HUES48 (cell line): ENCODE measurements around the gene DCN.

Experiments
- H3K27ac ChIP-seq: one replicate; pipeline ENCODE4 v1.7.0; 2013; ENCODE audit warnings: low read depth, low read length, inconsistent platforms
- H3K27me3 ChIP-seq: 2 replicates; pipeline ENCODE4 v1.6.1; 2013; ENCODE audit warnings: mild to moderate bottlenecking, low read length; ENCODE audit not compliant: control insufficient read depth, insufficient read depth
- H3K36me3 ChIP-seq: 2 replicates; pipeline ENCODE4 v1.6.1; 2013; ENCODE audit warnings: low read length; ENCODE audit not compliant: control insufficient read depth, insufficient read depth
- H3K4me1 ChIP-seq: 2 replicates; pipeline ENCODE4 v1.6.1; 2013; ENCODE audit warnings: mild to moderate bottlenecking, low read length; ENCODE audit not compliant: control insufficient read depth, insufficient read depth
- H3K4me3 ChIP-seq: 2 replicates; pipeline ENCODE4 v1.5.1; 2013; ENCODE audit warnings: mild to moderate bottlenecking, low read depth, low read length
- H3K9ac ChIP-seq: 2 replicates; pipeline ENCODE4 v1.6.1; 2013; ENCODE audit warnings: mild to moderate bottlenecking, low read depth, low read length, moderate library complexity
- H3K9me3 ChIP-seq: 2 replicates; pipeline ENCODE4 v1.6.1; 2013; ENCODE audit warnings: low read length; ENCODE audit not compliant: control insufficient read depth, insufficient read depth

Gene DCN

DNA sequence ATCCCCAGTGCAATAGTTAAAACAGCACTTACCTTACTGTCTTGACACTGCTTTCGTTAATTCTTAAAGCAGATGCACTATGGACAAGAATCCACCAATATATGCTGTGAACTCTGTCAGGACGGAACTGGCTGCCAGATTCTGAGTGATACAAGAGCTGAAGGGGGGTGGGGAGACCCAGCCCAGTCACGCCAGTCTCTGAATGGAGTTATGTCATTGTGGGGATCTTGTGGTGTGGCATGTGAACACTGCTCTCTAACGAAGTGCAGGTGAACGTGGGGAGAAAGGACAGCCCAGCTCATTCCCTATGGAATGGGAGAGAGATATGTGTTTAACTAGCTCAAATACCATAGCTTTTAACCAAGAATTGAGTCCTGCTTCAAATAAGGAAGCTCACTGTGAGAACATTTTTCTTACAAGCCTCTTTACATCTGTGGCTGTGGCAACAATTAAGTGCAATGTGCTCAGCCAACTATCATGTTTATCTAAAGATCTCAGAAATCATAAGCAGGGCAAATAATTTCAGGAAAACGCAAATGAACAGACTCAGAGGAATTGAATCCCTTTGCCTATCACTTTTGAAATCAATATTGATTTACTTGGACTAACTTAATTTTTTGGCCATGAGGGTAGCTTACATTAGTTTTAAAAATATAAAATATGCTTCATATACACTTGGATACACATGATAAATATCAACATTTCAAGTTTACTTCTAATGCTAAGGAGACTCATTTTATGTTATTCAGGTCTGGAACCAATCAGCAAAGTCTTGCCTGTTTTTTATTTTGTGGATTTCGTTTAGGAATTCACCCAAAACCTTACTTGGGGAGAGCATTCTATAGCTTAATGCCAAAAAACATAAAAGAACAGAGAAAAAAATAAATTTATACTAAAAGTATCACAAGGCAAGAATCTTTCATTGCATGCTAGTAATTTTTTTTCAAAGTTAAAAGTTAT, 71.0 kb downstream of the DCN start, which contains the start of gene LUM:
Gene LUM, minus strand, starts transcription at position 129 of the 960 bp plus-strand sequence. CDS start 2,515 bp downstream, outside the sequence.
- Histone ChIP-seq H3K9me3 (no peaks in the 10 kb centered on the region), H3K27ac (no peak within 1 kb of the TSS), H3K4me1 (peaks cover 8% of the 10 kb centered on the region; the same call in 1 of the 2 replicates), H3K36me3 (no peaks in the 10 kb centered on the region), H3K27me3 (no peaks in the 10 kb centered on the region), H3K4me3 (no peak within 1 kb of the TSS), H3K9ac (no peak within 1 kb of the TSS)

DNA sequence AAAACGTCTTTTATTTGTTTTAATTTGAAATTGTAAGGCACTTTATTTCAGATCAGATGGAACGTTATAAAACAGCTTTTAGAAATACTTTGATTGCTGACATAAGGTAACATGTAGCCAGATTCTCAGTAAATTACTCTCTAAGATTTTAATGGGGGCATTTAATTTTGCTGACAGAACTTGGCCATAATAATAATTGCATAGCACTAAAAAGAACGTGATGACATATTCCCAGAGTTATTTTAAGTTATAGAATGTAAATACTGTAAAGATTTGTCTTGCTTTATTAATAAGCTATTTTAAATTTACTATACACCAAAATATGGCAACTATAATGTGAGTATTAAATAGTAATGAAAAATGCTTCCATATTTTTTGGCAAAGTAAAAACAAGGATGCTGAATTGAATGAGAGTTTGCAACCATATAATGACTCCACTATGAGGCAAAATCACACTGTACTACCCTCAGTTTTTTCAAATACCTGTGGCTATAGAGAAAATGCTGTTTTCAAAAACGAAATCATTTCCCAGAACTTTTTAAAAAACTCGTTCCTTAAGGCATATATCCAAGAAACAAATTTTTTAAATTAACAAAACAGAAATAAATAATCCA, 72.2 kb downstream of the DCN start:
- no peaks in the 10 kb centered on the region for H3K36me3 ChIP-seq
- H3K27ac ChIP-seq = no peak overlapping the region
- H3K4me3 ChIP-seq = no peak overlapping the region
- peaks cover 8% of the 10 kb centered on the region; the same call in 1 of the 2 replicates for H3K4me1 ChIP-seq
- no peaks in the 10 kb centered on the region for H3K9me3 ChIP-seq
- H3K9ac ChIP-seq = no peak overlapping the region
- H3K27me3 ChIP-seq = no peaks in the 10 kb centered on the region

- H3K36me3 ChIP-seq = no peaks in the 10 kb centered on the region
- no peak overlapping the region for H3K4me3 ChIP-seq
- H3K4me1 ChIP-seq = peaks cover 8% of the 10 kb centered on the region; the same call in 1 of the 2 replicates
- no peaks in the 10 kb centered on the region for H3K27me3 ChIP-seq
- no peaks in the 10 kb centered on the region for H3K9me3 ChIP-seq
- H3K9ac ChIP-seq = no peak overlapping the region
- H3K27ac ChIP-seq = no peak overlapping the region
Measured at GRCh38 chr12:91109581-91110310, 72.9 kb downstream of the DCN start.

GRCh38 chr12:91109148-91109564, 73.5 kb downstream of the DCN start:
- Histone ChIP-seq H3K4me1 (peaks cover 8% of the 10 kb centered on the region; the same call in 1 of the 2 replicates), H3K27me3 (no peaks in the 10 kb centered on the region), H3K4me3 (no peak overlapping the region), H3K36me3 (no peaks in the 10 kb centered on the region), H3K9ac (no peak overlapping the region), H3K27ac (no peak overlapping the region), H3K9me3 (no peaks in the 10 kb centered on the region)

- H3K36me3 ChIP-seq = no peaks in the 10 kb centered on the region
- H3K4me1 ChIP-seq = peaks cover 8% of the 10 kb centered on the region; the same call in 1 of the 2 replicates
- no peaks in the 10 kb centered on the region for H3K27me3 ChIP-seq
- no peak overlapping the region for H3K4me3 ChIP-seq
- H3K9ac ChIP-seq = no peak overlapping the region
- no peaks in the 10 kb centered on the region for H3K9me3 ChIP-seq
- H3K27ac ChIP-seq = no peak overlapping the region
Measured at GRCh38 chr12:91108196-91108755, 74.3 kb downstream of the DCN start.

GRCh38 chr12:91106283-91106682, 76.3 kb downstream of the DCN start:
- Histone ChIP-seq H3K4me3 (no peak overlapping the region), H3K4me1 (peaks cover 5% of the 10 kb centered on the region; the same call in 1 of the 2 replicates), H3K9me3 (no peaks in the 10 kb centered on the region), H3K9ac (no peak overlapping the region), H3K36me3 (no peaks in the 10 kb centered on the region), H3K27me3 (no peaks in the 10 kb centered on the region), H3K27ac (no peak overlapping the region)

DNA sequence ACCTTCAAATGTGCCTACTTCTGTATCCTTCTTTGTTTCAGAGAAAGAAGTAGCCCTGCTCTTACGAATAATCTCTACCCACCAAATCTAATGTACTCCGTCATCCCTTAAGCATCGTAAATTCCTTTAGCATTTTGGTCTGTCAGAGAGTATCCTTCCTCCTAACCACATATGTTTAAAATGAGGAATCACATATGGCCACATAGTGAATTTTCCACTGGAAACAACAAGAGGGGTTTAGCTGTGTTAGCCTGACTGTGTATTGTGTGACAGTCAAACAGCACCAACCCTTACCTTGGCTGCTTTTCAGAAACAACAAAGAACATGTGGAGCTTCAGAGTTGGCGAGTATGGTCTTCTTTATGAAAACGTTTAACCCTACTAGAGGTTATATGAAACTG, 76.8 kb downstream of the DCN start:
- Histone ChIP-seq H3K9me3 (no peaks in the 10 kb centered on the region), H3K27me3 (no peaks in the 10 kb centered on the region), H3K27ac (no peak overlapping the region), H3K4me3 (no peak overlapping the region), H3K36me3 (no peaks in the 10 kb centered on the region), H3K9ac (no peak overlapping the region), H3K4me1 (peaks cover 3% of the 10 kb centered on the region; the same call in 1 of the 2 replicates)

GRCh38 chr12:91104812-91105466, 77.7 kb downstream of the DCN start:
- no peak overlapping the region for H3K9ac ChIP-seq
- H3K36me3 ChIP-seq = no peaks in the 10 kb centered on the region
- H3K27ac ChIP-seq = no peak overlapping the region
- peaks cover 3% of the 10 kb centered on the region; the same call in 1 of the 2 replicates for H3K4me1 ChIP-seq
- no peaks in the 10 kb centered on the region for H3K9me3 ChIP-seq
- no peaks in the 10 kb centered on the region for H3K27me3 ChIP-seq
- no peak overlapping the region for H3K4me3 ChIP-seq

DNA sequence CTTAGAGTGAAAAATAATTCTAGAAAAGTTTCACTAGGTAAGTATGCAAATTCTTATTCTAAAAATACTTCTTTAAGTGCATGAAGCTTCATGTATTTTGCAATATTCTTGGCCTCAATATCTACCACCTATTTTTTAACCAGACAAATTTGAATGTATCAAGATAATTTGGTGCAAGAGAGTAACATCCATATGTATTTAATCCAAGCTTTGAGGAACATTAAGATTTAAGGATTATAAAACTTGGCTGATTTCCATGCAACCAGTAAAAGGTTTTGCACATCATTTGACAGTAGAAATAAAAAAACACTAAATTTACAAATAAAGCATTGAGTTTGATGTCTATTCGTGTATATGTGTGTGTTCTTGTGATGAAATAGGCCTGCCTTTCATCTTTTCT, 79.0 kb downstream of the DCN start:
- Histone ChIP-seq H3K27ac (no peak overlapping the region), H3K9ac (no peak overlapping the region), H3K36me3 (no peaks in the 10 kb centered on the region), H3K4me3 (no peak overlapping the region), H3K9me3 (no peaks in the 10 kb centered on the region), H3K4me1 (no peaks in the 10 kb centered on the region), H3K27me3 (no peaks in the 10 kb centered on the region)

DNA sequence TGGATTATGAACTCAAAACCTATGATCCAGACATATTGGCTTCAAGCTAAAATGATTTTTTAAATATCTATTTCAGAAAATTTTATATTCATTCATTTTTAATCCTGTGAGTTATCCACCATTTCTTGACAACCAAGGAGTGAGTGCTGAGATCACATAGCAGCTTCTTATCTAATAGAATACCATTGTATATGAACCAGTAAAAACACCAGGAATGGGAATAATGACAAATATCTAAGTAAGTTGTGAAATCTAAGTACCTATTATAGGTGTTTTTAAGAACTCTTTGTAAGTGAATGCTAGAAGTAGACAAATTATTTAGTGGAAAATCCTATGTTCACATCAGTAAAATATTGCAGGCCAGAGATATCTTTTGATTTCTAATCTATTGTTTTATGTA, 79.5 kb downstream of the DCN start:
- no peaks in the 10 kb centered on the region for H3K36me3 ChIP-seq
- H3K27ac ChIP-seq = no peak overlapping the region
- H3K9me3 ChIP-seq = no peaks in the 10 kb centered on the region
- no peaks in the 10 kb centered on the region for H3K4me1 ChIP-seq
- H3K4me3 ChIP-seq = no peak overlapping the region
- no peaks in the 10 kb centered on the region for H3K27me3 ChIP-seq
- H3K9ac ChIP-seq = no peak overlapping the region
